ENCODE data around the gene CCDC185. TPM values are rescaled to one million over a fixed set of nuclear protein-coding genes. Genes with fewer than 3 reads are reported as not detected.

CCDC185 gene
- total RNA-seq, 1 donor from 2014 or later = not detected

DNA sequence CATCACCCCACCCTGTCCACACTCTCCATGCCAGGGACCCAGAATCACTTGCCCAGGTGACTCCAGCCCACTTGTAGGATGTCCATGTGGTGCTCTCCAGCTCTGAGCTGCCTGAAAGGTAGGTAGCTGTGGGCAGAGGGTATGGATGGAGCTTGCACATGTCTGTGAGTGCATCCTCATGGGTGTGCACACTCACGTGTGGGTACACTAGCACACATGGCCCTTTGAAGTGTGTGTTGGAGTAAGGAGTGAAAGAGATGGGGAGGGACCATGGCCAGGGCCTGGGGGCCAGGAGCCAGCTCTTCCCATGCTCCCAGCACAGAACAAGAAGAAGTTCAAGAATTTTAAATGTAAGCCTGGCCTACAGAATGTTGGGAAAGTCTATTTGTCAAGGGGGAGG lies 50.2 kb downstream of the CCDC185 start:
- ATAC-seq (ENCODE audit: low read depth) (no peak), DNase-seq (no peak)
- no peak overlapping the region for H3K4me3 Mint-ChIP-seq
- ChIA-PET CTCF (no interaction called here), POLR2A (no interaction called here)
- no peaks in the 10 kb centered on the region for H3K36me3 Mint-ChIP-seq (ENCODE audit: low read depth)
- H3K27ac Mint-ChIP-seq = no peak overlapping the region
- TF ChIP-seq, protein P1, sequence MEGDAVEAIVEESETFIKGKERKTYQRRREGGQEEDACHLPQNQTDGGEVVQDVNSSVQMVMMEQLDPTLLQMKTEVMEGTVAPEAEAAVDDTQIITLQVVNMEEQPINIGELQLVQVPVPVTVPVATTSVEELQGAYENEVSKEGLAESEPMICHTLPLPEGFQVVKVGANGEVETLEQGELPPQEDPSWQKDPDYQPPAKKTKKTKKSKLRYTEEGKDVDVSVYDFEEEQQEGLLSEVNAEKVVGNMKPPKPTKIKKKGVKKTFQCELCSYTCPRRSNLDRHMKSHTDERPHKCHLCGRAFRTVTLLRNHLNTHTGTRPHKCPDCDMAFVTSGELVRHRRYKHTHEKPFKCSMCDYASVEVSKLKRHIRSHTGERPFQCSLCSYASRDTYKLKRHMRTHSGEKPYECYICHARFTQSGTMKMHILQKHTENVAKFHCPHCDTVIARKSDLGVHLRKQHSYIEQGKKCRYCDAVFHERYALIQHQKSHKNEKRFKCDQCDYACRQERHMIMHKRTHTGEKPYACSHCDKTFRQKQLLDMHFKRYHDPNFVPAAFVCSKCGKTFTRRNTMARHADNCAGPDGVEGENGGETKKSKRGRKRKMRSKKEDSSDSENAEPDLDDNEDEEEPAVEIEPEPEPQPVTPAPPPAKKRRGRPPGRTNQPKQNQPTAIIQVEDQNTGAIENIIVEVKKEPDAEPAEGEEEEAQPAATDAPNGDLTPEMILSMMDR (IDR thresholded peaks at IDR 0.05) = no peak
- intact Hi-C loops (cut with micrococcal nuclease) = no loop called here
- no peaks in the 10 kb centered on the region for H3K27me3 Mint-ChIP-seq
- H3K9me3 Mint-ChIP-seq = peaks cover 8% of the 10 kb centered on the region
- no peaks in the 10 kb centered on the region for H3K4me1 Mint-ChIP-seq

DNA sequence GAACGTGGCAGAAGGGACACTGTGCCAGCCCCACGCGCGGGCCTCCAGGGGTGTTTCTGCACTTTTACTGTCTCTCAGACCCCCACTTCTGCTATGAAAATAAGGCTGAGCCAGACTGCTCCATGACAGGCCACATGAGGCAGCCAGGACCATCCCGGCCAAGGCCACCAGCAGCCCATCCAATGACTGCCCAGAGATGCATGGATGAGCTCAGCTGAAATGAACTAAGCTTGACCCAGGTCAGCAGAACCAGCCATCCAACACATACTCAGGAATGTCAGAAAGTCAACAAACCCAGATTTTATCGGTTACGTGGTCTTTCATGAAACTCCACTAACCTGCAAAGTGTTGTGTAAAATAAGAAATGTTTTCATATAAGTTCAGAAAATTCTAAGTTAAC lies 51.2 kb downstream of the CCDC185 start:
- Mint-ChIP-seq H3K27ac (no peak overlapping the region), H3K36me3 (ENCODE audit: low read depth) (no peaks in the 10 kb centered on the region), H3K9me3 (peaks cover 8% of the 10 kb centered on the region), H3K4me1 (no peaks in the 10 kb centered on the region), H3K4me3 (no peak overlapping the region), H3K27me3 (no peaks in the 10 kb centered on the region)
- POLR2A ChIA-PET = no interaction called here
- CTCF ChIA-PET = no interaction called here
- TF ChIP-seq, protein P1 (IDR thresholded peaks at IDR 0.05) = no peak
- DNase-seq = no peak
- no peak for ATAC-seq (ENCODE audit: low read depth)
- intact Hi-C loops (cut with micrococcal nuclease) = no loop called here

Other genes with a start within 250 kb of the CCDC185 start
- gene SUSD4, start 29.2 kb upstream of the CCDC185 start, total RNA-seq = not detected in 2 replicates